Measurements from ENCODE around the gene POLR3E. TPM values are rescaled to one million over a fixed set of nuclear protein-coding genes. Genes with fewer than 3 reads are reported as not detected.
A peak's percentile ranks its signal among the peaks of the same experiment; 100 is the strongest.

POLR3E gene
- total RNA-seq, 4 donors from 2014 or later = 21.5 to 57.2 (median 37.7) TPM

DNA sequence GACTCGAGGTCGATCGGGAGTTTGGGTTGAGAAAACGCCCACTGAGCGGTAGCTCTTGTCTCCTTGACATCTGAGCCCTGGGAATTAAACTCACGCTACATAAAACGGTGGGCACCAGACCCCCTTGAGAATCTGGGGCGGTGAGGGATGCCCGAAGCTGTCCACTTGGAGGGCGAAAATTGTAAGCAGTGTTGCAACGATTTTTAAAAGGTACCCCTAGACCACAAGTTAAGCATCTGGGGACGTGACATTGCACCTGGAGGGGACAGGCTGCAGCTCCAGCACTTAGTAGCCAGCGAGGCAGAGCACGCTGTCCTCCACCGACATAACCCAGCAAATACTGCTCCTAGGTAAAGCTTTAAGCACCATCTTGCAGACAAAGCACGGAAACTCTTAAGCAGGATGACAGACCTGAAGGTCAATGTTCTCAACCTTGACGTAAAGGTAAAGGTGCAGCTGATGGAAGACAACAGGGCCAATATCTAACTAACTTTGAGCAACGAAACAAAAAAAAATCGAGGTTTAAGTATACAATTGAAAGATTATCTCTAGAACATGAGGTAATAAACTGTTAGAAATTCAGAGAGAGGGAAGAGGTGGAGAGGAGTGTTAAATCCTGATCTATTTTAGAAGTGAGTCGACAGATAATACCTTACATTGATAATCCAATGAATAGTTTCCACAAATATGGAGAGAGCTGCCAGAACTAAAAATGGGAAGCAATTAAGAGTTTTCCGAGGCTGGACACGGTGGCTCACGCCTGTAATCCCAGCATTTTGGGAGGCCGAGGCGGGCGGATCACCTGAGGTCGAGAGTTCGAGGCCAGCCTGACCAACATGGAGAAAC, 78.1 kb downstream of the POLR3E start:
- no peak for DNase-seq
- intact Hi-C loops (cut with DNase I) = no loop called here
- Histone ChIP-seq H3K9me3 (no peaks in the 10 kb centered on the region), H3K4me1 (peaks cover 7 to 49% (median 20%) of the 10 kb centered on the region in 3 donors), H3K27me3 (peaks cover 0 to 3% (median 0%) of the 10 kb centered on the region in 4 donors), H3K4me3 (peak overlapping the region; percentile 68 to 85 (median 74)), H3K27ac (peak overlapping the region; percentile 84 to 93 (median 90)), H3K36me3 (no peaks in the 10 kb centered on the region)
- TF ChIP-seq POLR2A (IDR thresholded peaks at IDR 0.05) = no peak
- TF ChIP-seq, protein P1, sequence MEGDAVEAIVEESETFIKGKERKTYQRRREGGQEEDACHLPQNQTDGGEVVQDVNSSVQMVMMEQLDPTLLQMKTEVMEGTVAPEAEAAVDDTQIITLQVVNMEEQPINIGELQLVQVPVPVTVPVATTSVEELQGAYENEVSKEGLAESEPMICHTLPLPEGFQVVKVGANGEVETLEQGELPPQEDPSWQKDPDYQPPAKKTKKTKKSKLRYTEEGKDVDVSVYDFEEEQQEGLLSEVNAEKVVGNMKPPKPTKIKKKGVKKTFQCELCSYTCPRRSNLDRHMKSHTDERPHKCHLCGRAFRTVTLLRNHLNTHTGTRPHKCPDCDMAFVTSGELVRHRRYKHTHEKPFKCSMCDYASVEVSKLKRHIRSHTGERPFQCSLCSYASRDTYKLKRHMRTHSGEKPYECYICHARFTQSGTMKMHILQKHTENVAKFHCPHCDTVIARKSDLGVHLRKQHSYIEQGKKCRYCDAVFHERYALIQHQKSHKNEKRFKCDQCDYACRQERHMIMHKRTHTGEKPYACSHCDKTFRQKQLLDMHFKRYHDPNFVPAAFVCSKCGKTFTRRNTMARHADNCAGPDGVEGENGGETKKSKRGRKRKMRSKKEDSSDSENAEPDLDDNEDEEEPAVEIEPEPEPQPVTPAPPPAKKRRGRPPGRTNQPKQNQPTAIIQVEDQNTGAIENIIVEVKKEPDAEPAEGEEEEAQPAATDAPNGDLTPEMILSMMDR (IDR thresholded peaks at IDR 0.05) = no peak
- whole genome bisulfite sequencing, 2 donors = 63 to 76% methylated on average over 13 to 16 of the region's 28 CpGs

DNA sequence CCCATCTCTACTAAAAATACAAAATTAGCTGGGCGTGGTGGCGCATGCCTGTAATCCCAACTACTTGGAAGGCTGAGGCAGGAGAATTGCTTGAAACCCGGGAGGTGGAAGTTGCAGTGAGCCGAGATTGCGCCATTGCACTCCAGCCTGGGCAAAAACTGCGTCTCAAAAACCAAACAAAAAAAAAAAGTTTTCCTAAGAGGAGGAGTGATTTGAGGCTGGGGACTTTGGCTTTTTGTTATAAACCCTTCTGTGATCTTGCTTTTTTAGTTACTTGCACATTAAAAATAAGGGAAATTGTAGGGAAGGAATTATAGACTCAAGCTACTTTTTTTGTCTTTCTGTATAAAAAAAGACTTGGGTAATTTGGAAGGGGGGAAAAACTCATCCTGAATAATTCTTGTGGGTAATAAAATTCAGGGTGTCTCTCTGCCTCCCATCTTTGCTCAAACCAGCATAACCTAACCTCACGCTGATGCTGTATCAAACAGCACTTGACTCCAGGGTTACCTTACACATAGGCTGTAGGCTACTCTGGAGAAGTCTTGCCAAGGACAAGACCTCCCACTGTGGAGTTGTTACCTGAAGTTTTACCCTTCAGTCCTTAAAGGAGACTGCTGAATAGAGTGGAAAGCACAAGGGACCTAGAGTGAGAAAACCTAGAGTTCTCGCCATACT, 78.9 kb downstream of the POLR3E start:
- WGBS, 2 donors = 87 to 89% methylated on average over 8 of the region's 8 CpGs
- no peak for DNase-seq
- intact Hi-C loops (cut with DNase I) = no loop called here
- TF ChIP-seq, protein P1 (IDR thresholded peaks at IDR 0.05) = no peak
- no peak for TF ChIP-seq POLR2A (IDR thresholded peaks at IDR 0.05)
- Histone ChIP-seq H3K36me3 (no peaks in the 10 kb centered on the region), H3K27me3 (peaks cover 0 to 3% (median 0%) of the 10 kb centered on the region in 4 donors), H3K4me1 (peaks cover 7 to 41% (median 20%) of the 10 kb centered on the region in 3 donors), H3K9me3 (no peaks in the 10 kb centered on the region), H3K4me3 (no peak overlapping the region), H3K27ac (no peak overlapping the region)

DNA sequence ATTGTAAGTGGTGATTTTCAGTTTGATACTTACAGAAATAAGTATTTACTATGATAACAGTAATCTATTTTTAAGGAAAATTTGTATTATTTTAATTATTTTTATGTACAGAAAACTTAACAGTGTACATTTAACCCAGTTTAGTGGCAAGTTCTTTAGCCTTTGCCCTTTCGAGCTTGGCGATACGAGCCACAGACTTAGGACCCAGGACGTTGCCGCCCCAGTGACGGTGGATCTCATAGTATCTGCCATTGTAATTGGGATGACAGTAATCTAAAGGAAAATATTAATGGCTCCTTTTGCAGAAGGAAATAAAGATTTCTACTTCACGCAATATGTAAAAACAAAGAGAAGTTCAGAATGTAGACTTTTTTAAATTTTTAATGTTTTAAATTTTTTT, 82.4 kb downstream of the POLR3E start:
- H3K4me1 ChIP-seq = peaks cover 5 to 10% (median 7%) of the 10 kb centered on the region in 3 donors
- intact Hi-C loops (cut with DNase I) = no loop called here
- H3K27me3 ChIP-seq = peaks cover 0 to 3% (median 0%) of the 10 kb centered on the region in 4 donors
- WGBS, 2 donors = 94 to 97% methylated on average over 7 of the region's 7 CpGs
- no peak for DNase-seq
- H3K27ac ChIP-seq = no peak overlapping the region
- H3K9me3 ChIP-seq = no peaks in the 10 kb centered on the region
- peaks cover 0 to 8% (median 0%) of the 10 kb centered on the region in 3 donors for H3K36me3 ChIP-seq
- H3K4me3 ChIP-seq = no peak overlapping the region
- TF ChIP-seq, protein P1 (IDR thresholded peaks at IDR 0.05) = no peak
- TF ChIP-seq POLR2A (IDR thresholded peaks at IDR 0.05) = no peak

DNA sequence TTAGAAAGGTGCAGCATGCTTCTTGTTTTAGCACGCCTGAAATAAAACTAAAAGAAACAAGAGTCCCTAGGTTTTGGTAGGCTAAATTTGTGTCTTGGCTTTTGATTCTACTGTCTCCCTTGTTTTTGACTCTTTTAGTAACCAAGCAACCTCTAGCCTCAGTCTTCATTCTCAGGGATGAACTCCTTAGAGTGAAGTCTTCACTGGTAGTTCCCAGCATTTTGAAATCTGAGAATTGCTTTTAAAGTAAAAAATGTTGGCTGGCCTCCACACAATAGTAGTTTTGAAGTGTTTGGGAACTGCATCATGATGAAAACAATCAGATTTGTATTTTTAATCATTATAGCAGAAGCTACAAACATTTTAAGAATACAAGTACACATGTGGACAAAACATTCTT, 83.3 kb downstream of the POLR3E start:
- no peak for DNase-seq
- Histone ChIP-seq H3K9me3 (no peaks in the 10 kb centered on the region), H3K4me1 (peaks cover 0 to 2% (median under 1%) of the 10 kb centered on the region in 3 donors), H3K36me3 (peaks cover 0 to 8% (median 0%) of the 10 kb centered on the region in 3 donors), H3K27me3 (peaks cover 0 to 3% (median 0%) of the 10 kb centered on the region in 4 donors), H3K27ac (no peak overlapping the region), H3K4me3 (no peak overlapping the region)
- TF ChIP-seq, protein P1 (IDR thresholded peaks at IDR 0.05) = no peak
- TF ChIP-seq POLR2A (IDR thresholded peaks at IDR 0.05) = no peak
- intact Hi-C loops (cut with DNase I) = no loop called here
- 52 to 67% methylated on average over 1 of the region's 1 CpG for WGBS, 2 donors

DNA sequence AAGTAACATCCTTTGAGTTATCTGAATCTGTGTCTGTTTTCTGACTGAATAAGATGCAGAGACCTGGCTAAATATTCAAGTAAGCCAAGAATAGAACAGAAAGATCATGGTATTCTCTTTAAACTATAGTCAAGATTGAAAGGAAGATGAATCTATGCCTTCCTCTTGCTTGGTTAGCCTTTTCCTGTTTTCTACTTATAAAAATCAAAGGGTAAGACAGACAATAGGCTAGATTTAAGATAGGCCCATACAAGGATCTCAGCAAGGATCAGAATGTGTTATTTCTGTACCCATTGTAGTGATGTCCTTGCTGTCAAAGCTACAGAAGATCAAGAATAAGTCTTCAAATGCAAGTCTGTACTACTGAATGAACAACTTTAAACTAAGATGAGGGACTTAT, 84.2 kb downstream of the POLR3E start:
- TF ChIP-seq, protein P1 (IDR thresholded peaks at IDR 0.05) = no peak
- TF ChIP-seq POLR2A (IDR thresholded peaks at IDR 0.05) = no peak
- no peak for DNase-seq

More for the DNA sequence above, 84.2 kb downstream of the POLR3E start:
- H3K4me1 ChIP-seq = no peaks in the 10 kb centered on the region
- H3K4me3 ChIP-seq = no peak overlapping the region
- no peak overlapping the region for H3K27ac ChIP-seq
- no peaks in the 10 kb centered on the region for H3K9me3 ChIP-seq
- no peaks in the 10 kb centered on the region for H3K27me3 ChIP-seq
- peaks cover 0 to 8% (median 0%) of the 10 kb centered on the region in 3 donors for H3K36me3 ChIP-seq
- intact Hi-C loops (cut with DNase I) = no loop called here

Data from esophagus squamous epithelium (tissue), 5 donors.